Endometrial microvascular endothelial cells (primary cell): Measurements from ENCODE around the gene KLHL25. TPM values are rescaled to one million over a fixed set of nuclear protein-coding genes. Genes with fewer than 3 reads are reported as not detected.

Experiments used
- in situ Hi-C: cut with HindIII; loops from 2 replicates; pipeline ENCODE4 v1.10.0; 2017; ENCODE audit warnings: low sequenced_read_pairs, low pct_unique_long_range_greater_than_20kb; ENCODE audit errors: inconsistent ontology term
- total RNA-seq: library from RNA; depleted of rRNA; stranded (reverse); fragments of >200 nt; gene quantifications from one replicate; pipeline ENCODE4 v1.2.3, GENCODE V29; 2015; ENCODE audit errors: inconsistent ontology term

Gene KLHL25
- total RNA-seq, 1 donor from 2014 or later: 5.2 TPM

- in situ Hi-C loops: no loop called here
Observed at GRCh38 chr15:85753261-85753660, 41.5 kb downstream of the KLHL25 start.

DNA sequence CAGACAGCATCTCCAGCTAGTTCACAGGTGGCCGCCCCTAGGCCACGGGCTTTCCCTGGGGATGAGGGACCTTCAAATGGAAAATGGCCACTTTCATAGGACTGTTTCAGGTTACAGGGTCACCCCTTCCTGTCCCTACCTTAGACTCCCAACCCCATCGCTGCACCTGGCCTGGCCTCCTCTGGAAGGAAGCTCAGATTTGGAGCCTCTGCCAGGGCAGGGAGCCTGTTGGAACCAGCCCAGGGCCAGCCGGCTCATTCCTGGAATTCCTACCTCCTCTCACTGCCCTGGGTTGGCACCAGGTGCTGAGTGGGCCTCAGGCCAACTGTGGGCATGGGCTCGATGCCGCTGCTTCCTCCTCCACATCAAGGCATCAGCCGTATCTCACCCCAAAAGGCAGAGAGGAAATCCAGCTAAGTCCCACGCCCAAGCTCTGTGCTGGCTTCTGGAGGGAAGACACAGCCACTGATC lies 42.2 kb downstream of the KLHL25 start:
- in situ Hi-C loops: no loop called here

DNA sequence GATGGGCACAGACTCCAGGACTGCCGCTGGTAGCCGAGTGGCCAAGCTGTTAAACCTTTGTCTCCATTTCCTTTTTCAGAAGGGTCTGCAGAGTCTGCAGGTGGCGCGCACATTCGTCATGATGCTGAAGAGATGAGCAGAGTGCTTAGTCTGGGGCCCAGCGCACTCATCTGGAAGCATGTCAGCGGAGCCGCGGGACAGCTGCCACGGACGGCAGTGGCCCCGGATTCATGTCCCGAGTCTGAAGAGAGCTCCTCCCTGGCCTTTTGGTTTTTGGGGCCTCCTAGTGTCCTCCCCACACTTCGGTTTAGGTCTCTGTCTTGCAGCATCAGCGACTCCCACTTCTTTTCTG lies 42.6 kb downstream of the KLHL25 start:
- in situ Hi-C loops: no loop called here

- in situ Hi-C loops: no loop called here
Observed at GRCh38 chr15:85751291-85752123, 43.2 kb downstream of the KLHL25 start.

- in situ Hi-C loops: no loop called here
Observed at GRCh38 chr15:85750319-85751290, 44.1 kb downstream of the KLHL25 start.

DNA sequence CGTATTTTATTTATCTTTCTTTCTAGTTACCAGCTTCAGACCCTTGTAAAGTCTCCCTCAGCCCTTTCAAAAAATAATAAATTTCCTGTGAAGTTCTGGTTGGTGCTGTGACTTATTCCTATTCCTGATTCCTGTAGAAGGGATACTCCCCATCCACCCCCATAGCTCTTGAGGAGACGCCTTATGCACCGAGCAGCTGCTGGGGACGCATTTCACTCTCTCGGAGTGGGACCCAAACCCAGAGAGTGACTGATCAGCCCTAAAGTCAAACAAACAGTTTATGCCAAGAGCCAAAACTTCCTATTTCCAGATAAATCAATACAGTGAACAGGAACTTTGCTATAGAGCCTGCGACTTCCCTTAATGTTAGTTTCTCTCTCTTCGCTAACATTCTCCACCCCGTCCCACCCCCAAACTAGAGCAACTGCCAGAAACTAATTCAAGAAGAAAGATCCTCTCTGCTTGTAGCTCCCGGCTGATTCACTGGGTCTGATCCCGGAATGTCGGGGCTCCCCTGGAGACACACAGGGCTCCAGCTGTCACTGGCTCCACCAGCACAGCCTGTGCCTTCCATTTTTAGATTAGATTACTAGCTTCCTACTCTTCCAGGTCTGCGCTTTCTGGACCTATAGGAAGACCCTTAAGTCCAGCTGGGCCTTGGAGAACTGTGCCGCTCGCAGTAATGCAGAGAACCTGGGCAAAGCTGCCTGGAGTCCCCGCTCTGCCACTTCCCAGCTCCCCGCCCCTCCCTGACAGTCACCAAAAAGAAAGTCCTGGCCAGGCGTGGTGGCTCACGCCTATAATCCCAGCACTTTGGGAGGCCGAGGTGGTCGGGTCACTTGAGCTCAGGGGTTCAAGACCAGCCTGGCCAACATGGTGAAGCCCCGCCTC lies 45.2 kb downstream of the KLHL25 start:
- in situ Hi-C loops: no loop called here

GRCh38 chr15:85748729-85749128 lies 46.0 kb downstream of the KLHL25 start:
- in situ Hi-C loops: no loop called here

DNA sequence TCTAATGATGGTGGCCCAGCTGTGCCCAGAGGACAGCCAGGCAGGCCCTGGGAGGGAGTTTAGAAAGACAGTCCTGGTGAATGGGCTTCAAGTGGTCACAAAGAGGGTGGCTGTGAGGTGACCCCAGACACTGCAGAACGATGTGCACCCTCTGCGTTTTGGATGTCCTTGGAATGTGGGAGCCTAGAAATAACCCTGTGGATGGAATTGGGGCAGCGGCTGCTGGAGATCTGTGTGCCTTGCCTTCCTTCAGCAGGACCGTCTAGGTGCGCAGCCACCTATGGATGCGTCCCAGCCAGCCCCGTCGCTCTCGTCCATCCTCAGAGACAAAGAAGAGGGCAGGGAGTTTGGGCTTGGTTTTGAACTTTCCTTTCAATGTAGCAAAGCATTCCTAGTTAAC lies 46.5 kb downstream of the KLHL25 start:
- in situ Hi-C loops: no loop called here

DNA sequence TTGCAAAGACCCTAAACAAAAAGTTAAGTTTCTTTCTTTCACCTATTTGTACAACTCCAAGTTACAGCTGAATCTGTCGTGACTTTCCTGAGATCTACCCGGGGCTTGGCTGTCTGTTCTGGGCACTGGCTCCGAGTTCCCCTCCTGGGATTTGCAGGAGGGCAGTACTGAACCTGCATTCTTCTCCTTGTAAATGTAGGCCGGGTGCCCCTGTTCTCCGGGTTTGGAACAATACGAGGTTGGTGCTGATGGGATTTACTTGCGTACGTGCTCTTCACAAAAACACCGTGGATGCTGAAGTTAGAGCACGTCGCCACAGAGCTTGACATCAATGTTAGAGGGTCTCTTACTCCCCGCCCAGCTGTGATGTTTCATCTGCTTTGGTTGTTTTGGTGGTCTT lies 48.1 kb downstream of the KLHL25 start:
- in situ Hi-C loops: no loop called here

DNA sequence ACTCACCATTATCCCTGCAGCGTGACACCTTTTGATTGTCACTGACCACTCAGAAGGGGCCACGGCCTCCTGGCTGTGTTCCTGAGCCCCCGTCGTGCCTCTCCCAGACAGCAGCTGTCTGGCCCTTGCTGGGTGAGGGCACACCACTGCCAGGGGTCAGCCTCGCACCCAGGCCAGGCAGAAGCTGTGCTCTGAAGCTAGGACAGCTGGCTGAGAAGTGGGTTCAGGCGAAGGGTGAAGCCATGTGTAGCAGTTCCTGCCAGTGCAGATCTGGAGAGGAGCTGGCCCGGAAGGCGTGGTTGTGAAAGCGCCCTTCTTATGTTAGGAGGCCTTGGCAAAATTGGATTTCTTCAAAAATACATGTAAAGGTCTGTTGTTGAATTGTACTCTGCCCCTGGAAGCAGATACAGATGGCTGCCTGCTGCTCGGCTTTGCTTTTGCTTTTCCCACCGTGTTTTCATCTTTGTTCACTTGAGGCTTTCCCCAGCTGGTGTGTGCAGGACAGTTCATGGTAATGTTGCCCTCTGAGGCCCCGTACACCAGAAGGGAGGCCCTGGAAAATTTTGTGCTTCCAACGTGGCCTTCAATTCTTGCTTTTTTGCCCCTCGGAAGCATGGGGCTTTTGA lies 49.1 kb downstream of the KLHL25 start:
- in situ Hi-C loops: no loop called here

- in situ Hi-C loops: no loop called here
Observed at GRCh38 chr15:85745023-85745422, 49.7 kb downstream of the KLHL25 start.

DNA sequence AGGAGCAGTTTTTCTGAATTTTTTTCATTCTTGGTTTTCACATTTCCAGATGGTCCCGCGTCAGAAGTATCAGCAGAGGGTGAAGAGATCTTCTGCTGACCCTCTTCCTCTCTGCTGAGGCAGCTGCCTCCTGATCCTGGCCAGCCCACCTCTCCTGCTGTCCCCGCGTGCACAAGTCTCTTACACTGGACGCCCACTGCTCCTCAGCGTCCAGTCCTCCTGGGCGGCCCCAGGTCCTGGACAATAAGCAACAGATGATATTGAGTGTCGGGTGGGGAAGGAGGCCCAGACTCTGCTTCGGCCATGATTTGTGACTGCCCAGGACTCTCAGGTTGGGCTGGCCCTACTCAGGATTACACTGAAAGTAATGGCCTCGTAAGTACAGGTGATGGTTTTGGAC lies 50.1 kb downstream of the KLHL25 start:
- in situ Hi-C loops: no loop called here

GRCh38 chr15:85743392-85744055 lies 51.2 kb downstream of the KLHL25 start:
- in situ Hi-C loops: no loop called here

- in situ Hi-C loops: no loop called here
Observed at GRCh38 chr15:85742186-85742821, 52.4 kb downstream of the KLHL25 start.

GRCh38 chr15:85741662-85742061 lies 53.1 kb downstream of the KLHL25 start:
- in situ Hi-C loops: no loop called here

DNA sequence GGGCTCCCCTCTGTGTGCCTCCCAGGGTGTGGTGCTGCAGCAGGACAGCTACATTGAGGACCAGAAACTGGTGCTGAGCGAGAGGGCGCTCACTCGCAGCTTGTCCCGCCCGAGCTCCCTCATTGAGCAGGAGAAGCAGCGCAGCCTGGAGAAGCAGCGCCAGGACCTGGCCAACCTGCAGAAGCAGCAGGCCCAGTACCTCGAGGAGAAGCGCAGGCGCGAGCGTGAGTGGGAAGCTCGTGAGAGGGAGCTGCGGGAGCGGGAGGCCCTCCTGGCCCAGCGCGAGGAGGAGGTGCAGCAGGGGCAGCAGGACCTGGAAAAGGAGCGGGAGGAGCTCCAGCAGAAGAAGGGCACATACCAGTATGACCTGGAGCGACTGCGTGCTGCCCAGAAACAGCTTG lies 53.7 kb downstream of the KLHL25 start:
- in situ Hi-C loops: no loop called here

- in situ Hi-C loops: no loop called here
Observed at GRCh38 chr15:85737061-85737460, 57.7 kb downstream of the KLHL25 start.

DNA sequence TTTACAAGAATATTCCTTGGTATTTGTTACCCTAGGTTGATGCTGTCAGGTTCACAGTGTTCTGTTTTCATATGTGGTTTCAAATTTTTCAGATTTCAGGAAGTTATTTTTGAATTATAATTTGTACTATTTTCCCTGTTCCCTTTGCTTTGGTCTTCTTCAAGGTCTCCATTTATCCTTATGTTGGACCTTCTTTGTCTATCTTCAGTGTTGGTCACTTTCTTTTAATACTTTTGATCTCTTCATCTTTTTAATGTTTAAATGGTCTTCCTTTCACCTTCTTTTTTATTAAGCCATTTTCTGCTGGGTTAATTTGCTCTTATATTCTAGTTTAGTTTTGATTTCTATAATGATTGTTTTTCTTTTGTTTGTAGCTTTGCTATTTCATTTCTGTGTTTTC lies 61.3 kb downstream of the KLHL25 start:
- in situ Hi-C loops: no loop called here
